ENCODE measurements around the gene UNC80.

DNA sequence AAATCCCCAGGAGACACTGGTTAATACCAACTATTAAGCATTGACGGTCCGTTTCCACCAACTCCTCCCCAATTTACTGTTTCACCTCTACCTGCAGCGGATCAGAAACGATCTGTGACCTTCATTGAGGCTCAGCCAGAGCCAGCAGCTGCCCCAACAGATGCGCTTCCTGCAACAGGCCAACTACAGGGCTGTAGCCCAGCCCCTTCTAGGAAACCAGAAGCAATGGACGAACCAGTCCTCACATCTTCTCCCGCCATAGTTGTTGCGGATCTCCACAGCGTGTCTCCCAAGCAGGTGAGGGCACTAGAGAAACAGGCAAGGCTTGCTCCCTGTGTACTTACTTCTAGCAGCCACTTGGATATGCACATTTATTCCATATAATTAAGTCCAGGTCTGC lies 222.3 kb downstream of the UNC80 start:
- TF ChIP-seq, protein P1, sequence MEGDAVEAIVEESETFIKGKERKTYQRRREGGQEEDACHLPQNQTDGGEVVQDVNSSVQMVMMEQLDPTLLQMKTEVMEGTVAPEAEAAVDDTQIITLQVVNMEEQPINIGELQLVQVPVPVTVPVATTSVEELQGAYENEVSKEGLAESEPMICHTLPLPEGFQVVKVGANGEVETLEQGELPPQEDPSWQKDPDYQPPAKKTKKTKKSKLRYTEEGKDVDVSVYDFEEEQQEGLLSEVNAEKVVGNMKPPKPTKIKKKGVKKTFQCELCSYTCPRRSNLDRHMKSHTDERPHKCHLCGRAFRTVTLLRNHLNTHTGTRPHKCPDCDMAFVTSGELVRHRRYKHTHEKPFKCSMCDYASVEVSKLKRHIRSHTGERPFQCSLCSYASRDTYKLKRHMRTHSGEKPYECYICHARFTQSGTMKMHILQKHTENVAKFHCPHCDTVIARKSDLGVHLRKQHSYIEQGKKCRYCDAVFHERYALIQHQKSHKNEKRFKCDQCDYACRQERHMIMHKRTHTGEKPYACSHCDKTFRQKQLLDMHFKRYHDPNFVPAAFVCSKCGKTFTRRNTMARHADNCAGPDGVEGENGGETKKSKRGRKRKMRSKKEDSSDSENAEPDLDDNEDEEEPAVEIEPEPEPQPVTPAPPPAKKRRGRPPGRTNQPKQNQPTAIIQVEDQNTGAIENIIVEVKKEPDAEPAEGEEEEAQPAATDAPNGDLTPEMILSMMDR (IDR thresholded peaks at IDR 0.05) = no peak
- TF ChIP-seq ZFX (IDR thresholded peaks at IDR 0.05; ENCODE audit: borderline replicate concordance) = no peak
